ENCODE measurements around the gene SF3B1. TPM values are rescaled to one million over a fixed set of nuclear protein-coding genes. Genes with fewer than 3 reads are reported as not detected.
"Not testable (repeated sequence)": the region's sequence is repeated elsewhere in the genome, so short reads cannot be mapped to it uniquely, and the experiment has no call there.

Gene SF3B1, protein sequence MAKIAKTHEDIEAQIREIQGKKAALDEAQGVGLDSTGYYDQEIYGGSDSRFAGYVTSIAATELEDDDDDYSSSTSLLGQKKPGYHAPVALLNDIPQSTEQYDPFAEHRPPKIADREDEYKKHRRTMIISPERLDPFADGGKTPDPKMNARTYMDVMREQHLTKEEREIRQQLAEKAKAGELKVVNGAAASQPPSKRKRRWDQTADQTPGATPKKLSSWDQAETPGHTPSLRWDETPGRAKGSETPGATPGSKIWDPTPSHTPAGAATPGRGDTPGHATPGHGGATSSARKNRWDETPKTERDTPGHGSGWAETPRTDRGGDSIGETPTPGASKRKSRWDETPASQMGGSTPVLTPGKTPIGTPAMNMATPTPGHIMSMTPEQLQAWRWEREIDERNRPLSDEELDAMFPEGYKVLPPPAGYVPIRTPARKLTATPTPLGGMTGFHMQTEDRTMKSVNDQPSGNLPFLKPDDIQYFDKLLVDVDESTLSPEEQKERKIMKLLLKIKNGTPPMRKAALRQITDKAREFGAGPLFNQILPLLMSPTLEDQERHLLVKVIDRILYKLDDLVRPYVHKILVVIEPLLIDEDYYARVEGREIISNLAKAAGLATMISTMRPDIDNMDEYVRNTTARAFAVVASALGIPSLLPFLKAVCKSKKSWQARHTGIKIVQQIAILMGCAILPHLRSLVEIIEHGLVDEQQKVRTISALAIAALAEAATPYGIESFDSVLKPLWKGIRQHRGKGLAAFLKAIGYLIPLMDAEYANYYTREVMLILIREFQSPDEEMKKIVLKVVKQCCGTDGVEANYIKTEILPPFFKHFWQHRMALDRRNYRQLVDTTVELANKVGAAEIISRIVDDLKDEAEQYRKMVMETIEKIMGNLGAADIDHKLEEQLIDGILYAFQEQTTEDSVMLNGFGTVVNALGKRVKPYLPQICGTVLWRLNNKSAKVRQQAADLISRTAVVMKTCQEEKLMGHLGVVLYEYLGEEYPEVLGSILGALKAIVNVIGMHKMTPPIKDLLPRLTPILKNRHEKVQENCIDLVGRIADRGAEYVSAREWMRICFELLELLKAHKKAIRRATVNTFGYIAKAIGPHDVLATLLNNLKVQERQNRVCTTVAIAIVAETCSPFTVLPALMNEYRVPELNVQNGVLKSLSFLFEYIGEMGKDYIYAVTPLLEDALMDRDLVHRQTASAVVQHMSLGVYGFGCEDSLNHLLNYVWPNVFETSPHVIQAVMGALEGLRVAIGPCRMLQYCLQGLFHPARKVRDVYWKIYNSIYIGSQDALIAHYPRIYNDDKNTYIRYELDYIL
- total RNA-seq, result 314 TPM

- DNase-seq, result peak; percentile 99
Observed at GRCh38 chr2:197434541-197435513, at the start of gene SF3B1. Gene SF3B1, minus strand, starts transcription at chr2:197435028. Its CDS starts 29 bp downstream, at chr2:197434999.

DNA sequence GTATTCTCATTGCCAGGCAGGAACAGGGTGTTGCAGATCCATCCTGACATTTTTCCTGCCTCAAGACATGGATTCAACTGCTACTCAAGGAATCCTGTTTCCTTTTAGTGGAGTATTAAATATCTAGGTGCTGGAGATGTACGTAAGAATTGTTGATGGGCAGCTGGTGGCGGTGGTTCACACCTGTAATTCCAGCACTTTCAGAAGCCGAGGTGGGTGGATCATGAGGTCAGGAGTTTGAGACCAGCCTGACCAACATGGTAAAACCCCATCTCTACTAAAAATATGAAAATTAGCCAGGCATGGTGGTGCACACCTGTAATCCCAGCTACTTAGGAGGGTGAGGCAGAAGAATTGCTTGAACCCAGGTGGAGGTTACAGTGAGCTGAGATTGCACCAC, 49.4 kb upstream of the SF3B1 start:
- not testable (repeated sequence) for DNase-seq

DNA sequence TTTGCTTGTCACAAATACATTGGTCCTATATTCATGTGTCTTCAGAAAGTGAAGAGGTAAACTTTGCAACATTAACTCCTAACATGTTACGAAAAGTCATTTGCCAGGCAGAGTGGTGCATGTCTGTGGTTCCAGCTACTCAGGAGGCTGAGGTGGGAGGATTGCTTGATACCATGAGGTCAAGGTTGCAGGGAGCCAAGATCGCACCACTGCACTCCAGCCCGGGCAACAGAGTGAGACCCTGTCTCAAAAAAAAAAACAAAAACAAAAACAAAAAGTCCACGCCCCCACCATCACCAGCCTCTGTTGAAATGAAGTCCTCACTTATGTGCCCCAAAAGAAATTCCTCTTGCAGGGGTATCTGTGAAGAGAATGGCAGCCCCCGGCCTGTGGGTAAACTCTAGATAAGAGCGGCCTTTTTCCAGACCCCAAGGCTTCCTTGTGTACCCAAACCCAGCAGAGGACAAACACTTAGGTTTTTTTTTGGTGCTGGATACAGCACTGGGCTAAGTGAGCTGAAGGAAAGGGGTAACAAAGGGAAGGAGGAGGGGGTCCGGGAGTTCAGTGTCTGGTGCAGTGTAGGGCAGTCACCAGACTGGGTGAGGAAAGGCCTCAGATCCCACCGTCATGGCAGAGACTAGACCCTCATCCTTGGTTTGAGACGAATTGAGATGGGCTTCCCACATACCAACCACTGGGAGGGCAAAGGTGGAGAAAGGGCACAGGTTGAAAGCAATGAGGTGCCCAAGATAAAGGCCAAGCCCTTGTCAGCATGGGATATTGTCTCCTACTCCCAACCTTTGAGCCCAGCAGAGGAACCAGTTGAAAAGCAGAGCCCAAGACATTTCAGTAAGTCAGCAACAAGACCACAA, 45.6 kb upstream of the SF3B1 start:
- DNase-seq, result no peak

GRCh38 chr2:197477797-197478196, 43.0 kb upstream of the SF3B1 start:
- DNase-seq, result no peak

DNA sequence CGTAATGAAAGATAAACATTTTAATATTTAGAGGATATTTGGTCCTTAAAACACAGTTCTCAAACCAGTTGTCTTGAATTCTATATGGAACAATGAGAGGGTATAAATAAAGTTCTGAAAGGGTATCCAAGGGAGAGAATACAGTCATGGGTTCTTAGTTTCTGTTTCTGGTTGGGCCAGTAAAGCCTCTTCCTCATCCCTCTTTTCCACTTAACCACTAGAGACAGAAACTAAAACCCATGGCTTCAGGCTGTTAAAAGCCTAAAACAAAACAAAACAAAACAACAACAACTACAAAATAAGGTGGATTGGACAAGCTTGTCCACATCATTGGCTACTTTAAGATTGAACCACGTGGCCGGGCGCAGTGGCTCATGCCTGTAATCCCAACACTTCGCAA, 37.3 kb upstream of the SF3B1 start:
- DNase-seq, result no peak

DNA sequence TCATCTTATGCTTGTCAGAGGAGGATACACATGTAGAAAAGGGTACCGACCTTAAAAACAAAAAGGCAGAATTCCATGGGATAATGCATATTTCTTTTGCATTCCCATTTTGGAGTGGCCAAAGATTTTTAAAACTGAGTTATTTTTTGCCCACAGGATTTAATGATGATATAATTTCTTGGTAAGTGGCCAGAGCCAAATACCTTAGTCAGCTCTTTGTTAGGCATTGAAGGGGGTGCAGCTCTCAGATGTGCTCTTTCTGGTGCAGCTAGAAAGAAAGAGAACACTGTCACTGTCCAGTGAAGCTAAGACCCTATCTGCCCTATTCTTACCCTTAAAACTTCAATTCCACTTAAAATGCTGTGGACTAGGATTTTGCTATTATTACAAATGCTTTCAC, 29.3 kb upstream of the SF3B1 start:
- DNase-seq, result no peak

GRCh38 chr2:197461057-197461456, 26.2 kb upstream of the SF3B1 start:
- DNase-seq, result no peak

DNA sequence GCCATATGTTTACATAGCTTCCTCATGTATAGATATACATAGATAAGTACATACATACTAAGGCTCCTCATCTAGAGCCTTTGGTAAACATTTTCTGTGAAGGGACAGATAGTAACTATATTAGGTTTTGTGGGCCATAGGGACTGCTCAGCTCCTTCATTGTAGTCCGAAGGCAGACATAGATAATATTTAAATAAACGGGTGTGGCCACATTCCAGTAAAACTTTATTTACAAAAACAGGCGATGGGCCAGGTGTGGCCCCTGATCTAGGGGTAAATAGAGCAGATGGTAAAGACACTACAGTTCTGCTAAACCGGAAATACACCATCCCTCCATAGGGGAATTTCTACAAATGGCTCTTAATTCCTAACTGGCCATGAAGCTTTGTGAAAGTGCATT, 25.8 kb upstream of the SF3B1 start:
- DNase-seq, result no peak

GRCh38 chr2:197455428-197455827, 20.6 kb upstream of the SF3B1 start:
- no peak for DNase-seq

DNA sequence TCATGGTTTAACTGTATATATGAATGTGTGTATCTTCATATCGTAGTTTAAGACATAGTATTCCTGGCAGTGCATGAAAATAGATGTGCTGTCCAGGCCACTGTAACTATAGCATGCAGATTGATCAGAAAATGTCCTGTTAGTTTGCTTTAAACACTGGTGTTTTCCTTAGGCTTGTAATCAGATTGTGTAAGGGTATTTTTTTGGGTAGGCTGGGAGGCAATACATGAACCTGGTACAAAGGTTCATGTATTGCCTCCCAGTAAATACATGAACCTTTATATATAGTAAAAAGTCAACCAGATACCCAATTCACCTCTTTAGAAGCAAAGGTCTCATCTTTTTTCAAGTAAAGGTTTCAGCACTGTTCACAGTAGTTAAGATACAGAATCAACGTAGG, 20.1 kb upstream of the SF3B1 start:
- no peak for DNase-seq

- no peak for DNase-seq
Observed at GRCh38 chr2:197453914-197454398, 19.1 kb upstream of the SF3B1 start.

GRCh38 chr2:197453123-197453913, 18.5 kb upstream of the SF3B1 start, which contains the start of gene COQ10B:
Gene COQ10B, plus strand, starts transcription at chr2:197453552. Its CDS starts 9 bp downstream, at chr2:197453561.
- peak; percentile 100 for DNase-seq

DNA sequence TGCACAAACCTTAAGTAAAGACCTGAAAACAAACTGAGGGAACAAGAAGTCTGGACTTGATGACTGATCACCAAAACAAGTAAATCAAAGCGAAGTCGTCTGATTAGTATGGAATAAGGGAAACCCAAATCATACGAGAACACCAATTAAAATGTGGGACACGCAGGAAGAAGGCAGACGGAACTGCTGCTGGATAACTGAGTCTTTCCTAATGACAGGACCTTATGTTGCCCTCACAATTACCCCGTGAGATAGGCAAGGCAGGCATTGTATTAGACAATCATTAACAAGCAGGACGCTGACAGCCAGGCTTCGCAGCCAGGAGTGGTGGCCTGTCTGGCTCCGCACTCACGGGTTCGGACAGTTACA, 17.9 kb upstream of the SF3B1 start:
- no peak for DNase-seq

DNA sequence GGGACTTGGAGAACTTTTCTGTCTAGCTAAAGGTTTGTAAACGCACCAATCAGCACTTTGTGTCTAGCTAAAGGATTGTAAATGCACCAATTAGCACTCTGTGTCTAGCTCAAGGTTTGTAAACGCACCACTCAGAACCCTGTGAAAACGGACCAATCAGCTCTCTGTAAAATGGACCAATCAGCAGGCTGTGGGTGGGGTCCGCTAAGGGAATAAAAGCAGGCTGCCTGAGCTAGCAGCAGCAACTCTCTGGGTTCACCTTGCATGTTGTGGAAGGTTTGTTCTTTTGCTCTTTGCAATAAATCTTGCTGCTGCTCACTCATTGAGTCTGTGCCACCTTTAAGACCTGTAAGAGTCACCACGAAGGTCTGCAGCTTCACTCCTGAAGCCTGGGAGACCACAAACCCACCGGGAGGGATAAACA, 16.1 kb upstream of the SF3B1 start:
- DNase-seq, result not testable (repeated sequence)

GRCh38 chr2:197450465-197450864, 15.6 kb upstream of the SF3B1 start:
- no peak for DNase-seq

DNA sequence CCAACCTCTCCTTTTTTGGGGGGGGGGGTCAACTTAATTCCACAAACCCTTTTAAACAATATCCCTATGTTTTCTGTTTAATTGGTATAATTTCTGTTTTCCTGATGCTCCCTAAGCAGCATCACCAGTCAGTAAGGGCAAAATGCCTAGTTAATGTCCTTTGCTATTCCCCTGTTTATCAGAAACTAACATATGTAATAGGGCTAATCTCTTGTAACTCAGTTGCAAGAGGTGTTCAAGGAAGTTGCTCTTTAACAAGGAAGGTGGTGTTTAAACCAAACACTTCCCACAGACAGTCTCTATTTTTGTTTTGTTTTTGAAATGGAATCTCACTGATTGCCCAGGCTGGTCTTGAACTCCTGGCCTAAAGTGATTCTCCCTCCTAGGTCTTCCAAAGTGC, 12.0 kb upstream of the SF3B1 start:
- no peak for DNase-seq

GRCh38 chr2:197445746-197446145, 10.9 kb upstream of the SF3B1 start:
- DNase-seq, result no peak

DNA sequence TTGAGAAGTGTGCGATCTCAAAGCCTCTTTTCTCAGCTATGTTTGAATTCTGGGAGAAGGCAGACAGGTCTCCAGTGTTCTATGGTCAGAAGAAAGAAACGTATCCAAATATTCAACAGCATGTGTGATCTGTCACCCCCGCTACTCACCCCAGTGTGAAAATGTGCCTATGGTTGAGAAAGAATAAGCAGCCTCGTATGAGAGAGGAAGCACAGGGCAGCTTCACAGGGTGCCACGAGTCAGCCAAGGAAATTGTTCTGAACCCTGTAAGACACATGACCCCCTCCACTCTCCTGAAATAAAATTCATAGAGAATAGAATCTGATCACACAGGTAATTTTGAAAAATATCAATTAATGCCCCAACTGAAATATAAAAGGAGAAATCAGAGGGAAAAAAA, 8.0 kb upstream of the SF3B1 start:
- DNase-seq, result no peak

DNA sequence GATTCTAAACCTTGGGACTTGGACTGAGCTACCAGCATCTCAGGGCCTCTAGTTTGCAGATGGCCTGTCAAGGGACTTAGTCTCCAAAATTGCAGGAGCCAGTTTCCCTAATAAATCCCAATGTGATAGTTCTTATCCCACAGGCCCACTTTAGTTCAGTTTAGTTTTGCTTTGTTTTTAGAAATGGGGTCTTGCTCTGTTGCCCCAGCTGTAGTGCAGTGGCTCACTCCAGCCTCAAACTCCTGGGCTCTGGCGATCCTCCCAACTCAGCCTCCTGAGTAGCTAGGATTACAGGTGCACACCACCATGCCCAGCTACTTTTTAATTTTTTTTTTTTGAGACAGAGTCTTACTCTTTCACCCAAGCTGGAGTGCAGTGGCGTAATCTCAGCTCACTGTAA, 2.6 kb upstream of the SF3B1 start:
- no peak for DNase-seq
